Gastroesophageal sphincter (tissue), 4 donors: ENCODE results near the gene ST8SIA4. TPM values are rescaled to one million over a fixed set of nuclear protein-coding genes. Genes with fewer than 3 reads are reported as not detected.

Experiments
- ATAC-seq: fragments of 150-250 bp; one replicate; pipeline ENCODE4 v1.9.1; 2016; ENCODE audit warnings: mild to moderate bottlenecking, moderate library complexity
- H3K27ac ChIP-seq, 4 donors: fragments of 200-600 bp; sonication (generic) in 3 of 4; 1 replicate in 3 of 4; 2 replicates in 1 of 4; pipeline ENCODE4 v1.5.1; 2016 to 2019
- H3K27me3 ChIP-seq: fragments of 200-600 bp; sonication (generic); one replicate; pipeline ENCODE4 v1.5.1; 2019
- H3K36me3 ChIP-seq, 2 donors: fragments of 200-600 bp; sonication (generic); one replicate each; pipeline ENCODE4 v1.5.1; 2019; ENCODE audit warnings: control low read depth in 1 of 2
- H3K4me1 ChIP-seq, 3 donors: fragments of 200-600 bp; sonication (generic); 1 replicate in 2 of 3; 2 replicates in 1 of 3; pipeline ENCODE4 v1.5.1; 2016 to 2019; ENCODE audit warnings: control low read depth in 2 of 3
- H3K4me3 ChIP-seq, 2 donors: fragments of 200-600 bp; sonication (generic); one replicate each; pipeline ENCODE4 v1.5.1; 2019; ENCODE audit warnings: mild to moderate bottlenecking in 1 of 2, moderate library complexity in 1 of 2
- H3K9me3 ChIP-seq, 3 donors: fragments of 200-600 bp; sonication (generic); one replicate each; pipeline ENCODE4 v1.5.1; 2017 to 2019; ENCODE audit warnings: control low read depth in 2 of 3
- EP300 ChIP-seq: sonication (generic); formaldehyde crosslinking; IDR thresholded peaks from one replicate; pipeline ENCODE4 v1.6.1; 2017; ENCODE audit warnings: antibody characterized with exemption, mild to moderate bottlenecking
- POLR2A ChIP-seq, 2 donors: fragments of 450-650 bp; IDR thresholded peaks; one replicate each; pipeline ENCODE4 v1.6.1; 2017; ENCODE audit warnings: antibody characterized with exemption in 2 of 2, mild to moderate bottlenecking in 2 of 2, moderate library complexity in 1 of 2
- POLR2AphosphoS5 ChIP-seq: sonication (generic); formaldehyde crosslinking; IDR thresholded peaks from one replicate; pipeline ENCODE4 v1.6.1; 2017; ENCODE audit warnings: antibody characterized with exemption
- WGBS, 2 donors: methylation state at CpG; one replicate each; pipeline ENCODE4 v1.1.5; 2018; ENCODE audit warnings: low coverage in 1 of 2; 5-methylcytosine and 5-hydroxymethylcytosine counted together
- total RNA-seq, 4 donors: library from RNA; depleted of rRNA; stranded (reverse); fragments of >200 nt; gene quantifications; one replicate each; pipeline ENCODE4 v1.1.0, GENCODE V29; 2016
- TF ChIP-seq, protein P1 (sequence below), 4 experiments: fragments of 200-600 bp in 2 of 4; fragments of 450-650 bp in 2 of 4; sonication (generic) in 1 of 4; IDR thresholded peaks; one replicate each; pipeline ENCODE4 v1.5.1; 2017 to 2019; ENCODE audit warnings: antibody characterized with exemption in 4 of 4, mild to moderate bottlenecking in 2 of 4, moderate library complexity in 2 of 4

The ST8SIA4 gene
- total RNA-seq, 4 donors from 2014 or later, result 1.1 to 3.9 (median 2.9) TPM

DNA sequence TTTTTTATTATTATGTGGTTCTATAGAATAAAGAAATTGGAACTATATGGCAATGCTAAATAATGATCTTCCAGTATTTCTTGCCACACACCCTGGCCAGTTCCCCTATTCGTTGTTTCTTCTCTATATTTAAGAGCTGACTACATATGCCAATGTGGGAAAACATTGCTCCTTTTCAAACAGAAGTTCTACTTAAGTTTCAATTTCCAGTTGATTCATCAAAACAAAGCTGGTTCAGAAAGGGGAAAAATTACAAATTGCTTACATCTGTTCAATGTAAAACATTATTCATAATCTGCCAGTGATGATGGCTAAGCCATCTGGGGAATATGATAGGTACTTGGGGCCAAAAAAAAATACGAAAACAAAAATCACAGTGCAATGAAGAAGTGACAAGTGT lies 76.9 kb downstream of the ST8SIA4 start:
- 63 to 67% methylated on average over 2 of the region's 2 CpGs for WGBS, 2 donors
- H3K4me1 ChIP-seq, result peaks cover 0 to 6% (median 3%) of the 10 kb centered on the region in 3 donors
- ATAC-seq, result no peak

DNA sequence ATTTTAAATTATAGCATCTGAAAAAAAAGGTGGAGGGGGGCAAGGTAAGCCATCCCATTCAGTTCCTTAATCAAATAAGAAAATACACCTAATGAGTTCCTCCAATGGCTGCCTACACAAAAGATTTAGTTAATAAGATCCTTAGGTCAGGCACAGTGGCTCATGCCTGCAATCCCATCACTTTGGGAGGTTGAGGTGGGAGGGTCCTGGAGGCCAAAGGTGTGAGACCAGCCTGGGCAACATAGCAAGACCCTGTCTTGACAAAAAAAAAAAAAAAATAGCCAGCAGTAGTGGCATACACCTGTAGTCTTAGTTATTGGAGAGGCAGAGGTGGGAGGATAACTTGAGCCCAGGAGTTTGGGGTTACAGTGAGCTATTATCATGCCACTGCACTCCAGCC lies 78.4 kb downstream of the ST8SIA4 start:
- no peaks in the 10 kb centered on the region for H3K9me3 ChIP-seq
- H3K27ac ChIP-seq, result no peak overlapping the region
- TF ChIP-seq EP300 (no peak), POLR2AphosphoS5 (no peak), POLR2A (IDR thresholded peaks at IDR 0.05) (no peak)
- TF ChIP-seq, protein P1, sequence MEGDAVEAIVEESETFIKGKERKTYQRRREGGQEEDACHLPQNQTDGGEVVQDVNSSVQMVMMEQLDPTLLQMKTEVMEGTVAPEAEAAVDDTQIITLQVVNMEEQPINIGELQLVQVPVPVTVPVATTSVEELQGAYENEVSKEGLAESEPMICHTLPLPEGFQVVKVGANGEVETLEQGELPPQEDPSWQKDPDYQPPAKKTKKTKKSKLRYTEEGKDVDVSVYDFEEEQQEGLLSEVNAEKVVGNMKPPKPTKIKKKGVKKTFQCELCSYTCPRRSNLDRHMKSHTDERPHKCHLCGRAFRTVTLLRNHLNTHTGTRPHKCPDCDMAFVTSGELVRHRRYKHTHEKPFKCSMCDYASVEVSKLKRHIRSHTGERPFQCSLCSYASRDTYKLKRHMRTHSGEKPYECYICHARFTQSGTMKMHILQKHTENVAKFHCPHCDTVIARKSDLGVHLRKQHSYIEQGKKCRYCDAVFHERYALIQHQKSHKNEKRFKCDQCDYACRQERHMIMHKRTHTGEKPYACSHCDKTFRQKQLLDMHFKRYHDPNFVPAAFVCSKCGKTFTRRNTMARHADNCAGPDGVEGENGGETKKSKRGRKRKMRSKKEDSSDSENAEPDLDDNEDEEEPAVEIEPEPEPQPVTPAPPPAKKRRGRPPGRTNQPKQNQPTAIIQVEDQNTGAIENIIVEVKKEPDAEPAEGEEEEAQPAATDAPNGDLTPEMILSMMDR (IDR thresholded peaks at IDR 0.05), result no peak
- H3K27me3 ChIP-seq, result no peaks in the 10 kb centered on the region
- no peak for ATAC-seq
- H3K4me3 ChIP-seq, result no peak overlapping the region
- no peaks in the 10 kb centered on the region for H3K36me3 ChIP-seq
- H3K4me1 ChIP-seq, result peaks cover 0 to 6% (median 3%) of the 10 kb centered on the region in 3 donors

More for the DNA sequence above, 76.9 kb downstream of the ST8SIA4 start:
- TF ChIP-seq POLR2A (IDR thresholded peaks at IDR 0.05) (no peak), POLR2AphosphoS5 (no peak), EP300 (no peak)
- TF ChIP-seq, protein P1 (IDR thresholded peaks at IDR 0.05), result no peak
- H3K27me3 ChIP-seq, result no peaks in the 10 kb centered on the region
- no peak overlapping the region for H3K4me3 ChIP-seq
- no peaks in the 10 kb centered on the region for H3K36me3 ChIP-seq
- no peaks in the 10 kb centered on the region for H3K9me3 ChIP-seq
- no peak overlapping the region for H3K27ac ChIP-seq

DNA sequence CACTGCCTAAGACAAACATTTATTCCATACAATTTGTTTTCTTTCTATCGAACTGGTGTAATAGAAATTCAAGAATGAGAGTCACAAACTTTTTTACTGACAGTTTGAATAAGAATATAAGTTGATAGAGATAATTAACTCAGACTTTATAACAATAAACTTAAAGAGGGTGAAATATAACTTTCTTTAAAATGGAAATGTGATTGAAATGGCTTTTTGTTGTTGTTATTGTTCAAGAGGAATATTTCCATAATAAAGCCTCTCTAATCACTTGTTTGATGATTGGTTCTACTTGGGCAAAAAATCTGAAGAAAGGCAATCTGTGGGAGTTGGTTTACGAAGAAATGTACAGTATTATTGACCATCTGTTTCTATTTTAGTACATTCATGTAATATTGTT lies 79.3 kb downstream of the ST8SIA4 start:
- Histone ChIP-seq H3K4me3 (no peak overlapping the region), H3K4me1 (peaks cover 0 to 6% (median 3%) of the 10 kb centered on the region in 3 donors), H3K9me3 (no peaks in the 10 kb centered on the region), H3K27me3 (no peaks in the 10 kb centered on the region), H3K36me3 (no peaks in the 10 kb centered on the region), H3K27ac (no peak overlapping the region)
- 93 to 100% methylated on average over 2 of the region's 2 CpGs for WGBS, 2 donors
- no peak for TF ChIP-seq EP300
- TF ChIP-seq, protein P1 (IDR thresholded peaks at IDR 0.05), result no peak
- no peak for TF ChIP-seq POLR2A (IDR thresholded peaks at IDR 0.05)
- TF ChIP-seq POLR2AphosphoS5, result no peak
- ATAC-seq, result no peak

DNA sequence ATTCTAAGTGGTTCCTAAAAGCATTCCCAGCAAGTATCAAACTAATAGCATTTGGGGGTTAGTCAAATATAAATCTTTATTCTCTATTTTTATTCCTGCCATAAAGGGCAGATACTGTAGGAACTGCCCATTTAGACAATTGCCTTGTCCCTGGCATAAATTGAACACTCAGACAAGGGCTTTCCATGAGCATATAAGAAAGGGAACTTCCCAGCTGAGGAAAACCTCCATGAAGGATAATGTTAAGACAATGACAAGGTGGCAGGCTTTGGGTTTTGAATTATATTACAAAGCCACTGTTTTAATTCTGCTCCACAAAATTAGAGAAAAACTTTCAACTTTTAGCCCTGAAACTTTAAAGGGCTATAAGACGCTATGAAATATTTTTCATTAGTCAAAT lies 81.3 kb downstream of the ST8SIA4 start:
- ATAC-seq, result no peak
- Histone ChIP-seq H3K27me3 (no peaks in the 10 kb centered on the region), H3K4me1 (no peaks in the 10 kb centered on the region), H3K36me3 (no peaks in the 10 kb centered on the region), H3K27ac (no peak overlapping the region), H3K9me3 (no peaks in the 10 kb centered on the region), H3K4me3 (no peak overlapping the region)
- 92 to 95% methylated on average over 1 of the region's 1 CpG for WGBS, 2 donors
- TF ChIP-seq POLR2A (IDR thresholded peaks at IDR 0.05), result no peak
- no peak for TF ChIP-seq POLR2AphosphoS5
- TF ChIP-seq, protein P1 (IDR thresholded peaks at IDR 0.05), result no peak
- no peak for TF ChIP-seq EP300

DNA sequence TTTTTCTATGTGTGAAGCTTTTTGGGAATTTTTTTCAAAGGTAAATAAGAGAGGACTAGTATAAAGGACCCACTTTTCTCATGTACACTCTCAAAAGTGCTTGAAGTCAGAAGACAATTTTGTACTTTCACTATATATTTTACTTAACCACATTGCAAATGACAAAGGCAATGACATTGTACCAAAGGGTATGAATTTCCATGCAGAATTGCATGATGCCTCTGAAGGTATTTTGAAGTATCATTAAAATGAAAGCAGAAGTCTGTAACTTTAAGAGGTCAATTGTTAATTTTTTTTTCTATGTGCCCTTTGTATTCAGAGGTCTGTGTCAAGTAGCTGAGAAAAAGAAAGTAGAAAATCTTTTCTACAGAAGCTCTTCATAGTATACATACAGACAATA lies 84.7 kb downstream of the ST8SIA4 start:
- TF ChIP-seq, protein P1 (IDR thresholded peaks at IDR 0.05), result no peak
- TF ChIP-seq POLR2AphosphoS5, result no peak
- ATAC-seq, result no peak
- Histone ChIP-seq H3K27me3 (no peaks in the 10 kb centered on the region), H3K4me3 (no peak overlapping the region), H3K4me1 (no peaks in the 10 kb centered on the region), H3K36me3 (no peaks in the 10 kb centered on the region), H3K9me3 (no peaks in the 10 kb centered on the region), H3K27ac (no peak overlapping the region)
